AG10803 (cell line): ENCODE data around the gene TBC1D22A.

ENCODE experiments used
- DNase-seq: peaks from one replicate; pipeline ENCODE4 v3.0.0; 2010; ENCODE audit warnings: low read depth
- H3K4me3 ChIP-seq: 2 replicates; pipeline ENCODE4 v1.5.1; 2011; ENCODE audit warnings: mild to moderate bottlenecking, low read length, control low read depth
- TF ChIP-seq, protein P1 (sequence below): conservative IDR thresholded peaks from 2 replicates; pipeline ENCODE4 v1.5.1; 2011; ENCODE audit warnings: mild to moderate bottlenecking, low read length, control low read depth, inconsistent platforms

Gene TBC1D22A

DNA sequence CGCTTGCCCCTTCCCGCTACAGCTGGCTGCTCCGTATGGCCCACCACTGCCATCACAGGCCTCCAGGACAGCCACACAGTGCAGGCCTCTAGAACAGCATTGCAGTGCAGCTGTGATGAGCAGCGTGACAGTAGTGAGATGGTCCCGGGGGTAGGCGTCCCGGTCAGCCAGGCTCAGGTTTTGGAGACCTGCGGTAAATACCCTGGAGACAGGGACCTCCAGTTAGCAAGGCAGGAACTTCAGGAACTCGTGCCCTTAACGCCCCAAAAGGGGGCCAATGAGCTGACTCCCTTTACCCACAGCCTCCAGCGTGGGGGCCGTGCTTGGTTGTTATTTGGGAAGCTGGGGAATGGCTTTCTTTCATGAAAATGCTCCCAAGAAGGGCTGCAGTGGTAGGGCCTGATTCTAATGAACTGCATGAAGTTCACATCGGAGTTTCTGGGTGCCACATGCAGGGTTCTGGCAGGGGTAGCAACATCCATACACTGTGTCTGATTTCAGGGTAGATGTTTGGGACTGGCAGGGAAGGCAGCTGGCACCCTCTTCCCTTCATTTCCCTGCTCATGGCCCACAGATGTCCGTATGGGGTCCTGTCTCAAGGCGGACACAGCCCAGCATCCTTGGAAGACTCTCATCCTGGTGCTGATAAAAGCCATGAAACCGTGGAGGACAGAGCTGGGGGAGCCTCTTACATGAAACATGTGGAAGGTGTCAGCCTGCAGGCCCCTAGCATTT, 440.5 kb downstream of the TBC1D22A start:
- H3K4me3 ChIP-seq = no peak overlapping the region
- DNase-seq = no peak
- TF ChIP-seq, protein P1, sequence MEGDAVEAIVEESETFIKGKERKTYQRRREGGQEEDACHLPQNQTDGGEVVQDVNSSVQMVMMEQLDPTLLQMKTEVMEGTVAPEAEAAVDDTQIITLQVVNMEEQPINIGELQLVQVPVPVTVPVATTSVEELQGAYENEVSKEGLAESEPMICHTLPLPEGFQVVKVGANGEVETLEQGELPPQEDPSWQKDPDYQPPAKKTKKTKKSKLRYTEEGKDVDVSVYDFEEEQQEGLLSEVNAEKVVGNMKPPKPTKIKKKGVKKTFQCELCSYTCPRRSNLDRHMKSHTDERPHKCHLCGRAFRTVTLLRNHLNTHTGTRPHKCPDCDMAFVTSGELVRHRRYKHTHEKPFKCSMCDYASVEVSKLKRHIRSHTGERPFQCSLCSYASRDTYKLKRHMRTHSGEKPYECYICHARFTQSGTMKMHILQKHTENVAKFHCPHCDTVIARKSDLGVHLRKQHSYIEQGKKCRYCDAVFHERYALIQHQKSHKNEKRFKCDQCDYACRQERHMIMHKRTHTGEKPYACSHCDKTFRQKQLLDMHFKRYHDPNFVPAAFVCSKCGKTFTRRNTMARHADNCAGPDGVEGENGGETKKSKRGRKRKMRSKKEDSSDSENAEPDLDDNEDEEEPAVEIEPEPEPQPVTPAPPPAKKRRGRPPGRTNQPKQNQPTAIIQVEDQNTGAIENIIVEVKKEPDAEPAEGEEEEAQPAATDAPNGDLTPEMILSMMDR = no peak

DNA sequence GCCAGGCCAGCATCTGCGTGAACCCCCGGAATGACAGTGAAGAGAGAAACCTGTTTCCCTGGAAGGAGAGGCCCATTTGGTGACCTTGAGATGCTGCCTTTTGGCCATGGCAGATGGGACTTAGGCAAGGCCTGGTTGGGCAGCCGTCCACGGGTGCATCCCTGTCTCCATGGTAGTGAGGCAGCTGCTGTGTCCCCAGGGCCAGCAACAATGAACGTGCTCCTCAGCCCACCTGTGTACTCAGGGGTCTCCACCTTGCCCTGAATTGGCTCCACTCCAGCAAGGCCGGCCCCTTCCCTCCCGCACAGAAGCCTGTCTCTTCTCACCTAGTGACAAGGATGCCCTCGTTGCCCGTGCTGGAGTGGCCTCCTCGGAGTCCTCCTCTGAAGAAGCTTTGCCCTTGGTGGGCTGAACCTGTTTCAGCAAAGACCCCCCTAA, 441.1 kb downstream of the TBC1D22A start:
- no peak for DNase-seq
- TF ChIP-seq, protein P1 = no peak
- no peak overlapping the region for H3K4me3 ChIP-seq

DNA sequence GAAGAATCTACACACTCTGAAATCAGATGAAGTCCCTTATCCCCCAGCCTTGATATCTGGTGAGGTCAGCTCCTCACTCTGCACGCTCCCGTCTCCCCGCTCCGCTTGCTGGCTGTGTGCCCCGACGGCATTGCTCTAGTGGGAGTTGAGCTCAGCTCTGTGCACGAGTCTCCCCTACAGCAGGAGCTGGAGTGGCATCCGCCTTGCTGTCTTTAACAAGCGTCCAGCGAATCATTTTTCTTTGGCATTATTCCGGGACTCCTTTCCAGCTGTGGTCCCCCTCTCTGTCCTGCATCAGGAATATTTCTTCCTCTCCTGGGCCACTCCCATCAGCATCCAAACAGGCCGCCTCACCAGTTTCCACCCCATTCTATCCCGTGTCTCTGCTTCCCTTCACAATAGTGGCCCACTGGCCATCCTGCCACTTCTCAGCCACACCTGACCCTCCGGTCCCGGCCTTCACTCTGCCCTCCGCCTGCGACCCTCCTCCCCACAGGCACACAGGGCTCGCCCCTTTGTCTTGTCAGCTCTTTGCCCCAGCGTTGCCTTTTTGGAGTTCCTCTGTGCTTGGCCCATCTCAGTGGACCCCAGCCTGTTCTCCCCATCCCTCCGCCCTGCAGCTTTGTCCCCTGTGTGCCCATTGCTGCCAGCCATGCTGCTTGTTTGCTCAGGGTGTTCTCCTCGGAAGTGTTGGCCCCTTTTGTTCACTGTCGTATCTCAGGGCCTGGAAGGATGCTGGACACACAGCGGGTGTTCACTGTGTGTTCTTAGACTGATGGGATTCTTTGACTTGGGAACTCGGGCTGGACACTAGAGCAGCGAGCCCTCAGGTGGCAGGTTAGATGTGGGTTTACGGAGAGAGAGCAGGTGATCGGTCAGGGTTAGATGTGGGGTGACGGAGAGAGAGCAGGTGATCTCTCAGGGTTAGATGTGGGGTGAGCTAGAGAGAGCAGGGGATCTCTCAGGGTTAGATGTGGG, 441.8 kb downstream of the TBC1D22A start:
- H3K4me3 ChIP-seq = no peak overlapping the region
- DNase-seq = no peak
- TF ChIP-seq, protein P1 = no peak

DNA sequence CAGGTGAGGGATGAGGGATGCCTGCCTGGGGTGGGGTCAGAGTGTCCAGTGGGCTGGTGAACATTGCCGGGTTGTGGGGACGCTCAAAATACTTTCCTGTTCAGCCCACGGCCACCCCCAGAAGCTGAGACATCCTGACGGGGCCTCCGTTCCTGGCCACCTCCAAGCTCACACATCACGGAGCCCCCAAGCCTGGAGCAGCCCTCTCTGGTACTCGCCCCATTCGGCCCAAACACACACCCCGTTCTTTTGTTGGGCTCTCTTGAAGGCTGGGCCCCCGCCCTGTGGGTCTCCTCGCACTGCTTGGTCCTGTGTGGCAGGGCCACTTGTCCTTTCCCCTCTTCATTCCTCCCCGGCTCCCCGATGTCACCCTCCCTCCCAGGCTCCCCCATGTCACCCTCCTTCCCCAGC, 442.6 kb downstream of the TBC1D22A start:
- TF ChIP-seq, protein P1 = no peak
- DNase-seq = no peak
- no peak overlapping the region for H3K4me3 ChIP-seq

DNA sequence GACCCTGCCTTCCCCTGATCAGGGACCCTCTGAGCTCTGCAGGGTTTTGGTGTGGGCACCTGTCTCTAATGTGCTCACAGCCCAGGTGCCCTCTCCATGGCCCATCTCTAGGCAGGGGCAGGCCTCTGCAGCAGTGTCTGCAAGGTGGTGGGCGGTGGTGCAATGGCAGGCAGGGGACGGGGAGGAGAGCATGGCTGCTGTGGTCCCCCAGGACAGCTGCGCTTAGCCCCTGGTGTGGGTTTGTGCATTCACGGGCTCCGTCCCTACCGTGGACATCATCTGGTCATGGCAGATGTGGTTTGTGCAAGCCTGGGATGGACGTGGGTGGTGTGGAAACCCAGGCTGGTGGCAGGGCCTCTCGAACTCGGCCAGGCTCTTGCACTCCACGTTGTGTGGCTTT, 443.1 kb downstream of the TBC1D22A start:
- H3K4me3 ChIP-seq = no peak overlapping the region
- DNase-seq = no peak

DNA sequence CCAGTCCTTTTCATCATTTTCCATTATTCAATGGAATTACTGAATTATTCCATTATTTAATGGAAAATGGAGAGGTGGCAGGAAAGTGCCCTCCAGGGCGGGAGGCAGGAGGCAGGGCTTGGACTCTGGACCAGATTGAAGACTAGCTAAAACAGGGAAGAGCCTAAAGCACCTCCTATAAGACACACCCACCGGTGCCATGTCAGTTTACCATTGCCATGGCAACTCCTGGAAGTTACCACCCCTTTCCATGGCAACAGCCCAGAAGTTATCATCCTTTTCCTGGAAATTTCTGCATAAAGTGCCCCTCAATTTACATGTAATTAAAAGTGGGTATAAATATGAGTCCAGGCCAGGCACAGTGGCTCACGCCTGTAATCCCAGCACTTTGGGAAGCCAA, 443.7 kb downstream of the TBC1D22A start:
- DNase-seq = no peak
- no peak overlapping the region for H3K4me3 ChIP-seq
- TF ChIP-seq, protein P1 = no peak

More for the DNA sequence above, 443.1 kb downstream of the TBC1D22A start:
- TF ChIP-seq, protein P1 = no peak
